ENCODE results near the gene THRA.

The THRA gene

DNA sequence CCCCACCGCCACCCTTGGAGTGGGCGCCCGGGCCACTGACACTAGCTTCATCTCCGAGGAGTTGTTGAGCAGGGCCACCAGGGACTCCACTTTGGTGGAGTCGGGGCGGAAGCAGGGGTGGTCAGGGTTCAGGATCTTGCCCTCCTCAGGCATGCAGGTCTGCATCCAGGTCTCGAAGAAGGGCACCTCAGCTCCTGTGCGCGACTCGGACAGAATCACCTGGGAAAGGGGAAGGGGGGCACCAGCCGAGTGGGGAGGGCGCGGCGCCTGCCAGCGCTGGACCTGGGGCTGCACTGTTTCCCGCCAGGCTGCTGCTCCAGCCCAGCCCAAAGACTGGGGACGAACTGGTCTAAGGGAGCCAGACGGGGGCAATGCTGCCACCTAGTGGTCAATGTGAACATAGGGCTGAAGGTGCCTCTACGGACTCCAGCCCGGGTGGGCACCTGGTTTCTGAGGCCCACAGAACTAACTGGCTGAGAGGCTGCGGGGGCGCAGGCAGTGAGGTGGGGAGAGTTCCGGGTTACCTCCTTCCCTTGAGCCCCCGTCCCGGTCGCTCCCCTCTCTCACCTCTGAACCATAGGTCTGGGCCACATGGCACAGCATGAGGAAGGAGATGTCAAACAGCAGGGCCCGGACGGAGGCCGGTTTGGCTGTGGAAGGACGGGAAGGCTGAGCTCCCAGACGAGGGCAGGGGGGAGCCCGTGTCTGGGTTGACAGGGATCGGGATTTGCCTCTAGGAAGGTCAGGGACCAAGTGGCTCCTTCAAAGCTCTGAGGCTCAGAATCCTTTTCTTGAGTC lies 35.8 kb upstream of the THRA start:
- DNase-seq (ENCODE audit: low read depth in 1 of 2, low spot score in 1 of 2): peak; percentile 57 to 71

DNA sequence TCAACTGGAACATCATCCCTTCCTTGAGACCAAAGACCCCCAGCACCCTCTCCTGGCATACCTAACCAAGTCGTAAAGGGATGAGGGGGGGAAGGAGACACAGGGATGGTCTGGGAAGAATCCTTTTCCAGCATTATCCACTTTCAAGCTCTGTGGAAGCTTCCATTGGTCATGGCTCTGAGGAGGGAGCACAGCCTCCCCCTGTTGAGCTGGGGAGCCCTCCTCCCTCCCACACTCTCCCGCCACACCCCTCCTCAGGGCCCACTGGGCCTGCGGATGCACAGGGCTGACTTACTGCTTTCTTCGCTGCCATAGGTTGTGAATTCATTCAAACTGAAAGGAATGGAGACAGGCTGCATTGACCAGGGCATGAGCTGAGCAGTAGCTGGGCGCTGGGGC lies 35.2 kb upstream of the THRA start:
- DNase-seq (ENCODE audit: low read depth in 1 of 2, low spot score in 1 of 2): no peak

- no peak for DNase-seq (ENCODE audit: low read depth in 1 of 2, low spot score in 1 of 2)
Measured at GRCh38 chr17:40028595-40028994, 34.2 kb upstream of the THRA start.

DNA sequence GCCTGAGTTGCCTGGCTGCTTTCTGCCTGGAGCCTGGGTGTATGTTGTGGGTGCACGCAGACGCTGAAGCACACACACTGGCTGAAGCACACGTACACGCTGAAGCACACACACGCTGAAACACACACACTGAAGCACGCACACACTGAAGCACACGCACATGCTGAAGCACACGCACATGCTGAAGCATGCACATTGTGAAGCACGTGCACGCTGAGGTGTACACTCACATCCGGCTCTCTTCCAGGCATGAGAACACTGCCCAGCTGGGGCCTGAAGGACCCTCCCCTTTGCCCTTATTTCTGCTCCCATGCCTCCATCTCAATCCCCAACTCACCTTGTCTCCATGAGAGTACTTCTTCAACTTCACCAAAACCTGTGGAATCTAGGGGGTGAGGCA lies 31.1 kb upstream of the THRA start:
- DNase-seq (ENCODE audit: low read depth in 1 of 2, low spot score in 1 of 2): no peak

- DNase-seq (ENCODE audit: low read depth in 1 of 2, low spot score in 1 of 2): no peak
Measured at GRCh38 chr17:40032322-40033320, 30.1 kb upstream of the THRA start.

DNA sequence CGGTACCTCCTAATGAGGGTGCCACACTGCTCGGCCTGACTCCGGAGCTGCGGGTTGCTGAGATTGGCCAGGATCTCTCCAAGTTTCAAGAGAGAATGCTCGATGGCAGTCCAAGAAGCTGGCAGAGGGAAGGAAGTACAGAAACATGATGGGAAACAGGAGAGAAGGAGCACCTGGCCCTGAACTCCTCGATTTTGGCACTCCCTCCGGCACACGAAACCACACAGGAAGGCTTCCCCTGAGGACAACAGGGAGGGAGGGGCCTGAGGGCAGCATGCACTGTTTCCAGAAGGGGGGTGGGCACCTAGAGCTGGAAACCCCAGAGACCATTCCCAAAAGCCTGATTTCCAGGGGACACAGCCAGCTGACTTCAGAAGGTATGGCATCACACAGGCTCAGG lies 29.4 kb upstream of the THRA start:
- no peak for DNase-seq (ENCODE audit: low read depth in 1 of 2, low spot score in 1 of 2)

DNA sequence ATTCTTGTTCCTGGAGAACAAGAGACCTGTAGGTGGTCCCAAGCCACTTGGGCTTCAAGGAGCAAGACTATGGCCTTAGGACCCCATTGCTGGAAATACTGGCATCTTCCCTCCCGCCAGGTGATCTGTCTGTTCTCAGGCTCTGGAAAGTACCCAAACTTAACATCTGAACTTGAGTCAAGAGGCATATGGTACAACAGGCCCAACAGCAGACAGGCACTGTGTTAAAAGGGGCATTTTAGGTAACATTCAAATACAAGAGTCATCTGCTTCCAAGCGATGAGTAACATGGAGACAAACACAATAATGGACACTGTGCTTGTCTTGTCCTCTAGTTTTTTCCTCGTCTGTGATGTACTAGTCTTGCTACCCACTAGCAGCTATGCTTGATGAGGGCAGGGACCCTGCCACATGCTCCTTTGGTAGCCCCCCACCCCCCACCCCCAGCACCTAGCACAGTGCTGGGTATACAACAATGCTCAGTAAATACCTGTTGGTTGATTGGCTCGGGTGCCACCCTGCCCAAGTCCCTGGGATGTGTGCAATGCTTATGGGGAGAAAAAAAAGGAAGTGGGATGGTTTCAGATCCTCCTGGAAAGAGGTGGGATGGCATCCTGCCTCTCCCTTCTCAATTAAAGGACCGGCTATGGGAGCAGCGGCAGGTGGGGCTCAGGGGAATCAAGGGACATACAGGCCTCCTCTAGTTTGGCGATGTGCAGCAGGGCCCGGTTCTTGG lies 28.2 kb upstream of the THRA start:
- DNase-seq (ENCODE audit: low read depth in 1 of 2, low spot score in 1 of 2): no peak

DNA sequence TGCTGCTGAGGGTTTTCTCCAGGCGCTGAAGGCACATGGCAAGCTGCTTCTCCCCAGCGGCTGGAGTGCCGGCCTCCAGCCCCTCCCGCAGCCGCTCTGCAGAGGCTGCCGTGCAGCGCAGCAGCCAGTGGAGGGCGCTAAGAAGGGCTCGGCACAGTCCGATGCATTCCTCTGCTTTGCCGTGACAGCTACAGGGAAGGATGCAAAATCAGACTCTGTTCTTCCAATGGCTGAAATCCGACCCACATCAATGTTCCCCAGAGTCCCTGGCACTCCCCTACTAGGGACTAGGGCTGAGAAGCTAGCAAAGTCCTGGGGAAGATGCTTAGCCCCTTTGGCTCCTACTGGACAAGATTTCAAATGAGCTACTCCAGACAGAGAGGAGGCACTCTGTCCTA lies 27.6 kb upstream of the THRA start:
- DNase-seq (ENCODE audit: low read depth in 1 of 2, low spot score in 1 of 2): no peak

- DNase-seq (ENCODE audit: low read depth in 1 of 2, low spot score in 1 of 2): no peak
Measured at GRCh38 chr17:40038882-40039513, 23.8 kb upstream of the THRA start.

GRCh38 chr17:40041196-40041595 lies 21.6 kb upstream of the THRA start:
- no peak for DNase-seq (ENCODE audit: low read depth in 1 of 2, low spot score in 1 of 2)

DNA sequence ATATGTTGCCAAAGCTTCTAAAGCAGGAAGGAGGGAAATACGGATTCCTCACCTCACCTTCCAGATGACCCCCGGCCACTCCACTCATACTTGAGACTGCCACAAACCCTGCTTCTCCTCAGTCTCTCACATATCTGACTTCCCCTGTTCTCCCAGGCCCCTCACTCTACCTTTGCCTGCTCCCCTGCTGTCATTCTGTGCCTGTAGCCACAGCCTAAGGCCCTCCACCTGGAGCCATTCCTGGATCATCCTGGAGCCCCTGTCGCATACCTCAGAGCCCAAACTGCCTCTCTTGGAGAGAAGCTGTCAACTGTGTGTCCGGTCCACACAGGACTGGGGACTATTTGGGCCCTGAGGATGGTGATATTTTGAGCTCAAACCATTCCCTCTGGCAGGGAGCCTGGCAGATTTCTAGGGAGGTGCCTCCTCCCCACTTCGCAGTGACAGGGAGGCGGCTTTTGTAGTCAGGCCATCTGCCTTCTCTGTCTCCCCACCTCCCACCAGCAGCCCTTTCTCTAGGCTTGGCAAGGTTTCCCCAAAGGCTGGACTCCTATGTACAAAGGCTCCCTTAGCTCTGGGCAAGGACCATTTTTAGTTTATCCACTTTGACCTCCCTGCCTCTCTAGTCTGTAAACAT lies 6.3 kb upstream of the THRA start:
- no peak for DNase-seq (ENCODE audit: low read depth in 1 of 2, low spot score in 1 of 2)

- no peak for DNase-seq (ENCODE audit: low read depth in 1 of 2, low spot score in 1 of 2)
Measured at GRCh38 chr17:40058186-40058784, 4.5 kb upstream of the THRA start.

GRCh38 chr17:40058865-40059264 lies 3.9 kb upstream of the THRA start:
- DNase-seq (ENCODE audit: low read depth in 1 of 2, low spot score in 1 of 2): no peak

GRCh38 chr17:40059729-40060475 lies 2.9 kb upstream of the THRA start:
- no peak for DNase-seq (ENCODE audit: low read depth in 1 of 2, low spot score in 1 of 2)

- DNase-seq (ENCODE audit: low read depth in 1 of 2, low spot score in 1 of 2): no peak
Measured at GRCh38 chr17:40060887-40061608, 1.7 kb upstream of the THRA start.

DNA sequence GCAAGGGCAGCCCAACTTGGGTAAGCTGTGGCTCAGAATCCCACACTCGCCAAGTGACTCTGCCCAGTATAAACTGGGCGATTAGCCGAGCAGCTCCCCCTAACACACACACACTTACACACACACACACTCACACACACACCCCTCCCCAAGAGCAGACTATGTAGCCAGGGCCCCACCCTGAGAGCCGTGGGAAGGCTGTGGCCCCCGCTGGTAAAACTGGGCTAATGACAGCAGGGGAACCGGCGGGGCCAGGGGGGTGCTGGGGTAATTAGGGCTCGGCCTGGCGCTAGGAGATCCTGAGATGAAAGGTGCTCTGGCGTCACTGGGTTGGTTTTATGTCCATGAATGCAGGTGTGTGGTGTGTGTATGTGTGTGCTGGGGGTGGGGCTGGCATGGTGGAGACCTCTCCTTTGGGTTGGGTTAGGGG lies 1.1 kb upstream of the THRA start:
- no peak for DNase-seq (ENCODE audit: low read depth in 1 of 2, low spot score in 1 of 2)

GRCh38 chr17:40063187-40063771 lies 514 bp downstream of the THRA start:
- no peak for DNase-seq (ENCODE audit: low read depth in 1 of 2, low spot score in 1 of 2)

DNA sequence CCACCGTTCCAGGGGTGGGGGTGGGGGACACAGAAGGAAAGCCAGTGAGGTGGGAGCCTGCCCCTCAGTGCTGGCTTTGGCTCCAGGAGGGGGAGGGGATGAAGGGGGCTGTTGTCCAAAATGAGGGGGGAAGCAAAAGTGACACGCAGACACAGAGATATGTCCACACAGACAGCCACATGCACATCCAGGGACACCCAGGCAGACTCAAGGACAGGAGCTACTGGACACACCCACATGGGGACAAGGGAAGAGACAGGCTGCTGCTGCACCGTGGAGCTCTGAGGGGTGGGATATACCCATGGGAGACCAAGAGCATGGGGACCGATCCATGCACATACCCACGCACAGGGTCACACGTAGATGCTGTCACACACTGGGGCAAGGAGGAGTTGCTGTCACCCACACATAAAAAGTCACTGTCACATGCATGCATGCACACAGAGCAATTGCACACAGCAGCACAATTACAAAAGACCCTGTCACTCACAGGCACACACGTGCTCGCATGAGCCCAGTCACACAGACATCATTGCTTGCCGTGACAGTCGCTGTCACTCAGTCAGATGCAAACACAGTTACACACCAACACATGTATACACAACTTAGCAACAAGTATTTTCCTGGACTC lies 1.3 kb downstream of the THRA start:
- DNase-seq (ENCODE audit: low read depth in 1 of 2, low spot score in 1 of 2): no peak

All from activated CD4-positive, alpha-beta T cell treated with anti-CD3 and anti-CD28 coated beads, Interleukin-2, amount 50 U/mL, for 24 hours (primary cell).